ENCODE results near the gene DENND1A.

The DENND1A gene

DNA sequence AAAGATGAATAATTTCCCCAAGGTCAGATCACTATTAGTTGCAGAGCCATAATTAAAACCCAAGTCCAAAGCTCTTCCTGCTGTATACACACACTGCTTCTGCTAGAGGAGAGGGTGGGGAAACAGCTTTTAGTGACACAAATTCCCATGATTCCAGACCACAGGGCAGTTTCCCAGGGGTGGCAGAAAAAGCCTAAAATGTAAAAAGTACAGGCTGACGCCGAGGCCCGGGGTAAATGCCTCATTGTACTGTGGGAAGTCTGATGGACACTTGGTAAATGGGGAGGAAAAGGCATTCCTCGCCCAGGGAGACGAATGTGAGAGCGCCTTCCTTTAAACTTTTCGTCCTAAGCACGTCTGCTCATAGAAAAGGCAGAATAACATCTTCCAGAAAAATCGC, 65.7 kb downstream of the DENND1A start:
- DNase-seq (ENCODE audit: low spot score), result no peak

DNA sequence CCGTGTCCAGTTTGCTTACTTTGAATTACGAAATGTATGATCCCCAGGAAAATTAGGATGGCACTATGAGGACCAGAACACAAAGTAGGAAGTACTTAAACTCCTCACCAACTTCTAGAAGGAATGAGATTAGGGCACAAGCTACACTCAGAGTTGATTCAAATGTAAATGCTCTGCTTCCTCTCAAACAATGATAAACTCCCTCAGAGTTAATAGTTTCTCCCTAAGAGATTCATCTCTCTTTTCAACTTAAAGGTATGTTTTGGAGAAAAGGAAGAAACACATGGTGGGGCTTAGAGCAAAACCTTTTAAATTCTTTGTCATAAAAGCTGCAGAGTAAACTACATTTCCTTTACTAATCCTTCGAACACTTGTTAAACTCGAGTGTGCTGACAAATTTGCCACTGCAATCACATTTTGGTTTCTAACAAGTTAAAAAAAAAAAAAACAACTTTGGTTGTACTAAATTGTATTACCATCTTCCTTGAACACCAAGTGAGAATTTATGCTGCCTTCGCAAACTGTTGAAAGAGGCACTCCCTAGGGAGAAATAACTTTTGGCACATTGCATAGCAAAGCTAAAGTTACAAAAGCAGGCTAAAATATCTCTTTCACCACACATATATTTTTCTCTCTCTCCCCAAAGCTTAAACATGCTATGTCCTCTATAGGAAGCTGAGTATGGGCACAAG, 66.6 kb downstream of the DENND1A start:
- peak; percentile 20 for DNase-seq (ENCODE audit: low spot score)

GRCh38 chr9:123861756-123862120, 68.2 kb downstream of the DENND1A start:
- DNase-seq (ENCODE audit: low spot score), result no peak

- DNase-seq (ENCODE audit: low spot score), result no peak
Observed at GRCh38 chr9:123861086-123861755, 68.7 kb downstream of the DENND1A start.

DNA sequence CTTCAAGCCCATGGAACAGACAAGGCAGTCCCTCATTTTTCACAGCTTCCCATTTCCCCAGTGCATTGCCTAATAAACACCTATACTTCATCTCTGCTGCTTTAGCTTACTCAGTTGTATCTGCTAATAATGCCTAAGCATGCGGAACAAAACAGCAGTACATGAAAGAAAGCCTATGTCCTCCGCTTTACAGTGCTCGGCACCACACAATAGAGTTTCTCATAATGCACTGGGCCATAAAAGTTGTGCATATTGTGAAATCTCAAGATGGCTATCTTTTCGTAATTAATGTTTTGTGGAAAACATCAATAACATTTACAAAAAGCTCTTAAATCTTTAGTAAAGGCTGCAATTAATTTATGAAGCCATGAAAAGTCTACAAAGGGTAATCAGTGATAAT, 69.3 kb downstream of the DENND1A start:
- DNase-seq (ENCODE audit: low spot score), result no peak

DNA sequence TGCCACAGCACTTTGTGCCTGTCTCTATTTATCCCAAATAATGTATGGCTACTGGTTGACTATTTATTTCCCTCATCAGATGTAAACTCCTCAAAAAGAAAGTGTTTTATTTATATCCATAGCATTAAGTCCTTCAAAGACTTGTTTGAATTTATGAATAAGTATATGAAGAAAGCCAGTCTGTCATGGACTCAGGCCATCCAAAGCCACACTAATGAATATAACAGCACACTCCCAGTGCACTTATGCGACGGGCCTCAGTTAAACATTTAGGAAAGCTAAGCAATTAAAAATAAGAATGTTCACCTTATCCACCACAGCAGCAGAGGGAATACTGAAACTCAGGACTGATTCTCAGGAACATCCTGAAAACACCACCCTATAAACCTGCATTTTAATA, 77.5 kb downstream of the DENND1A start:
- DNase-seq (ENCODE audit: low spot score), result no peak

GRCh38 chr9:123851851-123852250, 78.1 kb downstream of the DENND1A start:
- no peak for DNase-seq (ENCODE audit: low spot score)

GRCh38 chr9:123848447-123849085, 81.4 kb downstream of the DENND1A start:
- DNase-seq (ENCODE audit: low spot score), result no peak

GRCh38 chr9:123846966-123847365, 83.0 kb downstream of the DENND1A start:
- no peak for DNase-seq (ENCODE audit: low spot score)

DNA sequence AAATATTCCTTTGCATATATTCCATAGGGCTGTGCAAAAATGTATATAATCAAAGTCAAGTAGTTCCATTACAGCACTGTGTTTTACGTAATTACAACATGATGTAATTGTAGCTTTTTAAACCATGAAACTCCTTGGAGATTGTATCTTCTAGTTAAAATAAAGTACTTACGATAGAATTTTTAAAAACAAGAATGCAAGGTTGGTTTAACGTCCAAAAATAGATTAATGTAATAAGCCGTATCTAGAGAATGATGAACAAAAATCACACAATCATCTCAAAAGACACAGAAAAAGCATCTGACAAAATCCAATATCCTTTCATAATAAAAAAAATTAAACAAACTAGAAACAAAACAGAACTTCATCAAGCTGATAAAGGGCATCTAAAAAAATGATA, 86.2 kb downstream of the DENND1A start:
- no peak for DNase-seq (ENCODE audit: low spot score)

DNA sequence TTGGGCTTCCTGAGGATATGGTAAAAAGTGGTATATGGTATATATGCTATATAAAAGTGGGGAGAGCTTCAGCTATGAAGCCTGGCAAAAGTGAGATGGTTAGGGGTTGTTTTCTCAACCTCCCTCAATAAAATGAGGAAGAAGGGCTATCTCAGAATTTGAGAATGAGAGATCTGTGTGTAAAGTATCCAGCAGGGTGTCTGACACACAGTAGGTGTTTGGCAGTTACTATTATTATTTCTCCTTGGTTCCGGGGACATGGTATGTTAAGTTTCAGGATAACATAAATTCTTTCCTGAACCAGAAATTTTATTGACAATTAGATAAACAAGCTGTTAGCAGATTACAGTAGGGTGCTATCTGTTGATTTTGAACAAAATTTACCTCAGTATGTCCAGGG, 94.1 kb downstream of the DENND1A start:
- DNase-seq (ENCODE audit: low spot score), result no peak

GRCh38 chr9:123834889-123835562, 94.9 kb downstream of the DENND1A start:
- DNase-seq (ENCODE audit: low spot score), result peak; percentile 45

- DNase-seq (ENCODE audit: low spot score), result peak; percentile 9
Observed at GRCh38 chr9:123834218-123834888, 95.6 kb downstream of the DENND1A start.

GRCh38 chr9:123832858-123833650, 96.9 kb downstream of the DENND1A start:
- DNase-seq (ENCODE audit: low spot score), result no peak

DNA sequence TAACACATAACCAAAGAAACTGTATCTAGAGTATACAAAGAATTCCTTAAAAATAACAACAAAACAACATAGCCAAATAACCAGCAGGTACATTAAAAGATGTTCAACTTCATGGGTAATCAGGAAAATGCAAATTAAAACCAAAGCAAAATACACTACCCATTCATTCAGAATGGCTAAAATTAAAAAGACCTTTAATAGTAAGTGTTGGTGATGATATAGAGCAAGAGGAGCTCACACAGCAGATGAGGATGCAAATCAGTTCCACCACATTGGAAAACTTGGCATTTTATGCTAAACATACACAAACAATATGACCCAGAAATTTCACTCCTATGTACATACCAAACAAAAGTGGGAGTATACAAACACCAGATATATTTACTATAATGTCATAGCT, 97.8 kb downstream of the DENND1A start:
- no peak for DNase-seq (ENCODE audit: low spot score)

GRCh38 chr9:123828449-123828848, 101.5 kb downstream of the DENND1A start:
- DNase-seq (ENCODE audit: low spot score), result no peak

GRCh38 chr9:123825342-123826060, 104.4 kb downstream of the DENND1A start:
- DNase-seq (ENCODE audit: low spot score), result no peak

- no peak for DNase-seq (ENCODE audit: low spot score)
Observed at GRCh38 chr9:123823194-123823947, 106.6 kb downstream of the DENND1A start.

- DNase-seq (ENCODE audit: low spot score), result no peak
Observed at GRCh38 chr9:123821619-123822018, 108.3 kb downstream of the DENND1A start.

- DNase-seq (ENCODE audit: low spot score), result no peak
Observed at GRCh38 chr9:123820139-123820538, 109.8 kb downstream of the DENND1A start.
